Embryonic facial prominence (tissue), 1 donor: ENCODE data around the gene AHDC1.

Experiments used
- DNase-seq: peaks from one replicate; pipeline ENCODE4 v3.0.0-alpha.2; 2016; ENCODE audit errors: extremely low spot score

The AHDC1 gene

DNA sequence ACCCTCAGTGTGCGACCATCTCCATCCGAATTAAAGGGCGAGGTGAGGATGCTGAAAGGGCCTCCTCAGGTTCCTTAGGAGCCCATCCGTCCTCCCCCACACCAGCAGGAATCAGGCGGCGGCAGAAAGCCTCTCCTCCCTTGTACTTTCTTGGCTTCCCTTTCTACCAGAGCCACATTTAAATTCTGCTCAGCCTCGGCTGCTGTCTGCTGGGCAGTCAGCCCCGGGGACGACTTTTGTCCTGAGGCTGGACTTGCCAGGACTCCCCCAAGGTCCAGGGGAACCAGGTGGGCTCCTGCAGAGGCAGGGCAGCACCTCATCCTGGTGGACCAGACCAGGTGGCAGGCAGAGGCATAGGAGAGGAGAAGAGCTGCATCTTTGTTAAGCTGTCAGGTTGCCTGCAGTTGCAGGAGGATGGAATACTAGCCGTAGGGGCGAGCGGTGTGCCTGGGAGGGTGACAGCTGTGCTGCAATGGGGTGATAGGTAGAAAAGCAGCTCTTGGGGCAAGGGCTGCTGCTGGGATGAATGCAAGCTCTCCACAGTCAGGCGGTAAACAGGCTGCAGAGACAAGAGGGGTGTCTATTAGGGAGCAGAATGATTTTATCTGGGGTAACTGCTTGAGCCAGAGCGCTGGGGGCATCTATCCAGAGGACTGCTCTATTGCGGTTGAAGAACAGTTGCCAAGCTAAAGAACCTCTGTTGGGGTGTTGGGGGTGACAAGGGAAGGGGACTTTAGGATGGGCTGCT lies 67.8 kb downstream of the AHDC1 start:
- no peak for DNase-seq

DNA sequence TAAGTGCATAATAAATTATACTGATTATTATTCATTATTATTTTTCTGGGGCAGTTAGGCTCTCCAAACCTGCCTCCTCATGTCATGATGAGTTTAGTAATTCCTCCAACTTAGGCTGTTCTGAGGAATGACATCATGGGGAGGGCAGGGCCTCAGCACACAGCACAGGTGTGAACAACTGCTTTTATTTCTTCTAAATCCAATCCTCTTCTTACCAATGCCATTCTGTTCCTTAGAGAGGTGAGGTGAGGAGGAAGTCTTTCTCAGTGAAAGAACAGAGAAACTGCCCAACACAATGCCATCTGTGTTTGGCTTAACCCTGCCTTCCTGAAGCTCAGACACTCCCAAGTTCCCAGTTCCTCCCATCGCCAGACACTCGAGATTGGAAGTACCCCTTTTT lies 68.6 kb downstream of the AHDC1 start:
- DNase-seq: no peak

DNA sequence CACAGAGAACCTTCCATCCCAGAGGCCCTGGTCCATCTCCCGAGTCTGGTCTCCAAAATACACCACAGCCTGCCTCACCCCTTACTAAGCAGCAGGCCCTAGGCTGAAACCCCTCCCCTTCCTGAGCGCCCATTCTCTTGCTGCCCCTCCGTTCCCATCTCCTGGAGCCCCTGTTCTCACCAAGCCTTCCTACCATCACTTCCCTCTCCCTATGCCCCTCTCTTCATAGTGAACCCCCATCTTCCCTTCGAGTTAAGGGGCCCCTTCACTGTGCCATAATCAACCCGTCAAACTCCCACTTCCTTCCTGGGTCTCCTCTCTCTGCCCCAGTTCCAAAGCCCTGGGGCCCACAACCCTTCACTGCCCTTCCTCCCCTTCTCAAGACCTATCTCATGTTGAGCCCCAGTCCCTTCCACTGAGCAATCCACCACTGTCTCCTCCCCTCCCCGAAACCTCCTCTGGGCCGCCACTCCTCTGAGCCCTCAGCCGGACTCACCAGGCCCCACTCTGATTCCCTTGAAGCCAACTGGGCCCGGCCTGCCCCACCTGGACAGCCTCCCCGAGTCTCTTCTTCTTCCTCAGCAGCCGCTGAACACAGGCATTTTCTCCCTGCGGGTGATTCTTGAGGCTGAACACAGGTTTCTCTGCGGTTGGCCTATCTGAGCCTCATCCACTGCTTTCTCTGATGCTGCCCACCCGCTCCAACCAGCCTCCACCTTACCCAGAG lies 71.8 kb downstream of the AHDC1 start:
- DNase-seq: no peak

DNA sequence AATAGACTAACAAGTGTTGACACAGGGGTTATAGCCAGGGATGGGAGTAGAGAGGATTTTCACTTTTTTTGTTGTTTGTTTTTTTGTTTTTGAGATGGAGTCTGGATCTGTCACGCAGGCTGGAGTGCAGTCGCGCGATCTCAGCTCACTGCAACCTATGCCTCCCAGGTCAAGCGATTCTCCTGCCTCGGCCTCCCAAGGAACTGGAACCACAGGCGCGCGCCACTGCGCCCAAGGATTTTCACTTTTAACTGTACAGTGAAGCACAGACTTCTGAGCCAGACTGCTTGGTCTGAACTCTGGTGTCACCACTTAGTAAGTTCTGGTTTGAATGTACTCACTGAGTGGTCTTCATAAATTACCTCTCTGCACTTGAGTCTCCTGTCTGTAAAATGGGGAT lies 73.8 kb downstream of the AHDC1 start:
- no peak for DNase-seq

DNA sequence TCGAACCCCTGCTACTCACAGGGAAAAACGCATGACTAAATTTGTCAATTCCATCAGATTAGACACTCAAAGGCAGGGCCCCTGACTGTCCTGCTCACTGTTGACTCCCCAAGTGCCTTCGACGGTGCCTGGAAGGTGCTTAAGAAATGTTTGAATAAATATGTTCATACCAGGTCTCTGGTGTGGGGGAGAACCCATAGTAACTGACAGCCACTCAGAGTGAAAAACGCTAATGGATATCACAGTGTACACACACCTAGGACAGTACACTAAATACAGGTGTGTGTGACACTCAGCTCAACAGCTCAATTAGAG lies 74.3 kb downstream of the AHDC1 start:
- DNase-seq: no peak

DNA sequence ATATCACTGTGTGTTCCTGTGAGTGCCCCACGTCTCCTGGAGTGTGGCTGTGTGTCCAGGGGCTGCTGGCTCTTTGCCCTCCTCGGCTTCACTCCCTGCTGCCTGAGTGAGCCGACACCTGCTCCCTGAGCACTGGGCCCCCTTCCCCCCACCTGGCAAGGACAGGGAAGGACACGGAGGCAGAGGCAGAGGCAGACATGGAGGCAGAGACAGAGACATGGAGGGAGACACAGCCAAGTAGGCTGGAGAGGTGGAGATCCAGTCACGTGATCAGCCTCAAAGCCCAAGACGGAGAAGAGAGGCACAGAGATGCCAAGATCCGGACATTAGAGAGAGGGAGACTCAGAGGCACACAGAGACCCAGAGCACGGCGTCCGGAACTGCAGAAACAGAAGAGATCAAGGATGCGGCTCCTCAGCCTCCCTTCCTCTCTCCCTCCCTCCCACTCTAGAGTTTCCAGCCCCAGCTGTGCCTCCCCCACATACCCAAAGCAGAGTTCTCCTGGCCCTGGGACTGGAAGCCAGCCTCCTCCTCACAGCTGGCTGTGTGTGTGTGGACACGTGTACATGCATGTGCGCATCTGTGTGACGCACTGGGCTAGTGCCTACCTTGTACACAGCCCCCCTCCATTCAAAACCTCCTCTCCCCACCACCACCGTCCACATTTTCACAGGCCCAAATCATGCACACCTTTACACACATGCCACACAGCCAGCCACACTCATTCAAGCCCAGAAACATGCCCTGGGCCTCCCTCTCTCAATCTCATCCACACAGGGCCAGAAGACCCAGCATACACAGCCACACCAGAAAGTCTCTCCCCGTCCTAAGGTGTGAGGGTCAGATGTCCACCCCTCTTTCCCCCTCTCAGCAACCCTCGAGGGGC lies 74.9 kb downstream of the AHDC1 start:
- no peak for DNase-seq

DNA sequence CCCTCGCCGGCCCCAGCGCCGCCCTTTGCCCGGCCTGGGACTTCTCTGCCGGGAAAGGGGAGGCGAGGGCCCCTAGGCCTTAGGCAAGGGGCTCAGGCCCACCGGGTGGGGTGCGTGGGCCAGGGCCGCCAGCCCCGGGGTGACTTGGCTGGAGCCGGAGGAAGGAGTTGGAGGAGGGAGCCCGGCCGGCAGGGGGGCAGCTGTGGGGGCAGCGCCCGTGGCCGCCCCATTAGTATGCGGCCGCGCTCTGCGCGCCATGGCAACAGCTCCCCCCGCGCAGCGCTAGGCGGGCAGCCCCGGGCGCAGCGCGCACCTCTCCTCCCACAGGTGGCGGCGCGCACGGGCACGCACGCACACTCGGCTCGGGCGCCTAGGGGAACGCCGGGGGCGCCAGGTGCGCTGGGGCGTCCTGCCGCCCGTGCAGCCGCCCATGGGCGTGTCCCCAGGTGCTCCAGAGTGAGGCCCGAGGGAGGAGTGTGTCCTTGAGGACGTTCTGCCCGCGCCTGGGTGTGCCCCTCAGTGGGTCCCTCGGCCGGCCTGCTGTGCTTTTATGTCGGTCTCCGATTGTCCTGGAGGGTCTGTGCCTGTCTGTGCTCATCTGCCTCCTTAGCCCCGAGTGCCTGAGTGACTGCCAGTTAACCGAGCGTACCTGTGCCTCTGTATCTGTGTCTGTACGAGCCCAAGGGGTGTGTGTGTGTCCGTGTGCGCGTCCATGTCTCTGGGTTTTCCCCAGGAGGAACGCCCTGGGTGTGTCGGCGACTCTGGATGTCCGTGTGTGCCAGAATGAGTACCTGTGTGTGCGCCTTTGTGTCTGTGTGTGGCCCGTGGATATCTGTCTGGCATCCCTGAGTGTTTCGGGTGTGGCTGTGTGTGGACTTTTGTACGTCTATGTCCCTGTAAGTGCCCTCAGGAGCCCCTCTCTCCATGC lies 75.8 kb downstream of the AHDC1 start:
- DNase-seq: no peak

DNA sequence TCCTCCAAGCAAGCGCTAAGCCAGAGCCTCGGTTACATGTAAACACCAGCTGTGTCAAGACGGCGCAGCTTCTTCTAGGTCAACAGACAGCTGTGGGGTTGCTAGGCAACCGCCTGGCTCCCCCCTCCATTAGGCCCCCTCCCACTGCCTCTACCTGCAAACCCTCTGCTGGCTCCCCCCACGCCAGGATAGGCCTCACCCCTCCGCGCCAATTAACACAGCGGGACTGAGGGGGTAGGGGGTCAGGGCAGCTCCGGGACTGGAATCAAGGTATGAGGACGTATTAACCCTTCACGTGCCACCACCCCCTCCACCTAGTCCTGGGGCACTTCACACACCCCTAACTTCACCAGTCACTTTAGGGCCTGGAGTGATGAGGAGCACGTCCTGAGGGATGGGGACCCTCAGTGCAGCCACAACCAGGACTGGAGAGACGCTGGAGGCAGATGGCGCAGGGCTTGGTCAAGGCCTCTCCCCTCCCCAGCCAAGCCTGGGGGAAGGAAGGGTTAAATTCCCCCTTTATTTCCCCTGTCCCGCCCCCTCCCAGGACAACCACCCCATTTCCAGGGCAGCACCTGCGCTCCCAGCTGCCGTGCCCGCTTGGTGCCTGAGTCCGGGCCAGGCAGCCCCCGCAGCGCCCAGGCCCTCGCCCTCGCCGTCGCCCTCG lies 76.6 kb downstream of the AHDC1 start:
- DNase-seq: peak; percentile 73

DNA sequence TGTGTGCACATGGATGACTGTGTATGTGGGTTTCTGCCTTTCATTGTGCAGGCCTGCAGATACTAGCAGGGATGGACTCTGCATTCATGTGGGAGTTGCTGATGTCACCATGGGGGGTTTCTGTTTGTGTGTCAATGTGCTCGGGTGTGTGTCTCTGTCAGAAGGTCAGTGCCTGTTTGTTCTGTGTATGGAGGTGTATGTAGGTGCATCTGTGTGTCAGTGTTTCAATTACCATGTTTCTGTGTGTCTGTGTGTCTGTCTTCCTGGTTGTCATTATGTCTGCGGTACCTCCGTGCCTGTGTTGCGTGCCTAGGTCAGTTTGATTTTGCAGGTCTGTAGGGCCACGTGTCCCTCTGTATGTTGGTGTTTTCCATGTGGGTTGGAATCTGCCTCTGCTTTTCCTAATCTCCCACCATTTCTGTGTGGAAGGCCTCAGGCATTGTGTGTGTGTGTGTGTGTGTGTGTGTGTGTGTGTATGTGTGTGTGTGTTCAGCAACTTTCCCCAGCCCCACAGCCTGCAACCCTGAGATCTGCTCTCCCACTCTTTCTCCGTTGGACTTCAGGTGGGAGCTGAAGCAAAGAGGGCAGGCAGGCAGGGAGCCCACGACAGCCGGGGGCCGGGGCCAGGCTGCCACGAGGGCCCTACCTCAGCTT lies 77.2 kb downstream of the AHDC1 start:
- DNase-seq: no peak

DNA sequence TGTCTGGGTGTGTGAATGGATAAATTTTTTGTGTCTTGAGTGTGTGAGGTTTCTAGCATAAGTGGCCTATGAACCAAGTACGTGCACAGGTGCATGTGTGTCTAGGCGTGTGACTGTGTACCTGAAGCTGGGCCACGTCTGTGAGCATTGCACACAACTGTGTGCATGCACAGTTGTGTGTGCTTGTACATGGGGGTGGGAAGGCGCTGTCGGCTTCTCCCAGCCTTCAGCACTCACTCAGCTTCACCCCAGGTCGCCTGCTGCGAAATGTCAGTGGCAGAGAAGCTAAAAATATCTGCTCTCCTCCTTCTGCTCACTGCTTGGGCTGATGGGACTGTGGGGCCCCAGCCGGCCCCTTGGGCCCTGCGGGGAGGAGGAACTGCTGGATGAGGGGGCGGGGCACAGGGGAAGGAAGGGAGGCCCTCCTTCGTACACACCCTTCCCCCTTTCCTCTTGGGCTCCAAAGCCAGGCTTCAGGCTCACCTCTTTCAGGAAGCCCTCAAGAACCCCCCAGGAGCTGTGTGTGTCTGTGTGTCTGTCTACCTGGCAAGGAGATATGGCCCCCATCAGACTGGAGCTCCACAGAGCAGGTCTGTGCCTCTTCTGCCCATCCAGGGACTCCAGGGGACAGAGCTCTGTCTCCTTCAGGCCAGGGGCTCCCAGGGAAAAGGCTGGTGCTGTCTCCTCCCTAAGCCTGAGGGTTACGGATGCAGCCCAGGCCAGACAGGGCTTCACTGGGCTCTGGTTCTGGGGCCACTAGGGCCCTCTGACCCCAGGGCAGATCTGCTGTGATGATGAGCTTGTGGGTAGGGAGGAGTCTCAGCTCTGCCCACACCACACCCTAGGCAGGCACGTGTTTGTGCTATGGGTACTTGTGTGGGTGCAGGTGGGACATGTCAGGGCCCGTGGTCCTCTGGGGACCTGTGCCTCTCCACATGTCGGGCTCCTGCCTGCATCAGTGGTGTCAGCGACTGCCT lies 78.4 kb downstream of the AHDC1 start:
- no peak for DNase-seq

DNA sequence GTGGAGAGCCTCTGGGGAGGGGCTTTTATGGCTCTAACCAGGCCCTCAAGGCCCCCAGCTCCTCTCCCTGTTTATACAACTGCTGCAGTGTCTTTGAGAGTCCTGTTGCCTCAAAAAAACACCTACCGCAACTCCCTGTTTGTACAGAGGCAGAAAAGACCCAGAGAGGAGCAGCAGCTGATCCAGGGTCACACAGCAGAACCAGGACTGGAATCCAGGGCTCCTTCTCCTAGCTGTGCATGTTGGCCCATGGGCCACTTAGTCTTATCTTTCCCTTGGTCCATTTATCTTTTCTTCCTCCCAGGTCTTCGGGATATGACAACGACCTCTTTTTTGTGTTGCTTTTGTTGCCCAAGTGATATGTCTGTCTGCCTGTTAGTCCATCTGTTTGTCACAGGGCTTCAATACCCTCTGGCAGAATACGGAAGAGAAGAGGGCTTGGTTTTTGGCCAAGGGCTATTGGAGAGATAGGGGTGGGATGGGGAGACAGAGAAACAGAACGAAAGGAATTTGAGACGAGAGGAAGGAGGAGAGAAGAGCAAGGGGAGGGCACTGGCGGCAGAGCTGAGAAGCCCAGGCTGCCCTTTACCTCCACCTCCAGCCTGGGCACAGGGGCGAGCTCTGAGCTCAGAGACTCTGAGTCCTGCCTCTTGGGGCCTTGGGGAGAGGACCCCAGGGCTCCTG lies 80.5 kb downstream of the AHDC1 start:
- no peak for DNase-seq

DNA sequence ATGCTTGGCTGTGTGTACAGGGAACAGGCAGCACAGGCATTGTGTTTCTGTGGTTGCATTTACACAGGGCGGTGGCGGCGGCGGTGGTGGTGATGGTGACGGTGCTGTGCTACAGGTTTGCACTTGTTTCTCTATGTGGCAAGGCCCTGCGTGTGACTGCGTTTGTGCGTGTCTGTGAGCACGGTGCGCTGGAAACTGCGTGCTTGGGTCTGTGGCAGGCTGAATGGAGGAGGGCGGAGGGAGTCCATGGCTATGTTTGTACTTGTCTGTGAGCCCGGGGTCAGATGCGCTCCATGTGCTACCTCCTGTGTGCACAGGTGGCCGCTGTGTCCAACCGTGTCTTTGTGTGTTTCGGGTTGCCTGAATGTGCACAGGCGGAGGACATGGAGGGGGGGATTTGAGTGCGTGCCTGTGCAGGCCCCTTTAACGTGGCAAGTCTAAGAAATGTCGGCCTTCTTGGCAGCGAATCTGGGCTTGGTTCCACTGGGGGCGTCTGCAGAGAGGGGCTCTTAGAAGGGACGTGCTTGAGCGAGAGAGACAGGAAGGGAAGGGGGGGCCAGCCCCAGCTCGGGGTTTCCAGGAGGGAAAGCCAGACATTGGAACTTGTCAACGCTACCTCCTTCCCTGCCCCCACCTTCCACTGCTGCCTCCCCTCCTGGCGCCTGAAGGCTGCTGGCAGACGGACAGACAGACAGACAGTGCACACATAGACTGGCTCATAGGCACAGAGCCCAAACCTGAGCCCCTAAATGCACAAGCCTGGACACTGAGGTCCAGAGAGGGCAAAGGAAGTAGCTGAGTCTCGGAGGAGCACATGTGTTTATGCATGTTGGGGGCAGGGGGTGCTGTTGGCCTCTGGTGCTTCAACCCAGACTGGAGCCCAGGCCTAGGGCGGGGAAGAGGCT lies 81.3 kb downstream of the AHDC1 start:
- DNase-seq: peak; percentile 82

DNA sequence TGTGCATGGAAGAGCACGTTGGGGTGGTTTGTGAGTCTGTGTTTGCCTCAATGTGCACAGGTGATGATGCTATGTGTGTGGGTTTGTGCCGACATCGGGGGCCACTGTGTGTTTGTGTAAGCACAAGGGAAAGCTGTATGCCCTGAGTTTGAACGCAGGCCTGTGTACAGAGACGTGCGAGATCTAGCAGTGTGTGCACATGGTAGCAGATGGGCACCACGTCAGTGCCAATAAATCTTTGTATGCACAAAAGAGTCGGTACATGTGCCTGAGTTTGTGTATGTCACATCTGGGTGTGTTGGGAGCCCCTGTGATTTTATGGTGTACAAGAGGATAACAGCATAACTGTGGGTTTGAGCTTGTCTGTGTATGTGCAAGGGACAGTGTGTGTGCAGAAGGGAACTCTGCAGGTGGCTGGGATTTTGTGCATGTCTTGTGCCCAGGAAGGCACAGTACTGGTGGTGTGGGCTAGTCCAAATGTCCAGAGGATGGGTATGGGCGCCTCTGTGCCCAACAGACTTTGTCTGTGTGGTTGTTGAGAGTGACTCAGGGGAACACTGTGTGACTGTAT lies 82.0 kb downstream of the AHDC1 start:
- DNase-seq: no peak

DNA sequence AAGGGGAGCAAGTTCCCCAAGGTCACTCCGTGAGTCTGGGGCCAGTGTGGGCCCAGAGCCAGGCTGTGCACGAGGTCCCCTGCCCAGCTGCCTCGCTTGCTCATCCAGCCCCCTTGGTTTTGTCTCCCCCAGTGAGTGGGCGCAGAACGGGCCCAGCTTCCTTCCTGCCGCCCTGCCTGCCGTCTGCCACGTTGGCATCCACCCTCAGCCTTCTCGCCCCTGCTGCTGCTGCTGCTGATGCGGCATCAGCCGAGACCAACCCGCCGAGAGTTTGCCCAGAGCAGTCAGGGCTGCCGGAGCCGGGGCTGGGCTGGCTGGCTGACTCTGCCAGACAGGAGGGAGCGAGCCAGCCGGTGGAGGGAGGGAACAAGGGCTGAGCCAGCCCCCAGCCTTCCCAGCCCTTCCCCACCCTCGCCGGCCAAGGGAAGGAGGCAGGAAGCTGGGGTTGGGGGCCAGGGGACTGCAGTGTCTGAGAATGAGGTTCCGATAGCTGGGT lies 82.6 kb downstream of the AHDC1 start:
- DNase-seq: no peak

DNA sequence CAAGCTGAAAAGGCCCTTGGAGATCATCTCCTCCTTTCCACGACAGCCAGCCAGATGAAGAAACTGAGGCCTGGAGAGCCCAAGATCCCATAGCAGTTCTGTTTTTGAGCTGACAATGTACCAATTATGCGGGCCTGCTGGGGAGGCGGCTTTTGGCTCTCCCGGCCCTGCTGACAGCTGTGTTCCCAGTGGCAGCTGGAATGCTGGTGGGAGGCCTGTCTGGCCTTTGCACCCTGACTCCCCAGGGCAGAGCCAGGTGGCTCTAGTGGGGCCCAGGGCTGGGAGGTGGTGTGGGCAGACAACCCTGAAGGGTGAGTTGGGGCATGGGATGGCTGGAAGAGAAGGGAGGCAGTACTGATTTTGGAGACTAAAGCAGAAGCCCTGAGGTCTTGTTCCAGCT lies 83.3 kb downstream of the AHDC1 start:
- DNase-seq: no peak

DNA sequence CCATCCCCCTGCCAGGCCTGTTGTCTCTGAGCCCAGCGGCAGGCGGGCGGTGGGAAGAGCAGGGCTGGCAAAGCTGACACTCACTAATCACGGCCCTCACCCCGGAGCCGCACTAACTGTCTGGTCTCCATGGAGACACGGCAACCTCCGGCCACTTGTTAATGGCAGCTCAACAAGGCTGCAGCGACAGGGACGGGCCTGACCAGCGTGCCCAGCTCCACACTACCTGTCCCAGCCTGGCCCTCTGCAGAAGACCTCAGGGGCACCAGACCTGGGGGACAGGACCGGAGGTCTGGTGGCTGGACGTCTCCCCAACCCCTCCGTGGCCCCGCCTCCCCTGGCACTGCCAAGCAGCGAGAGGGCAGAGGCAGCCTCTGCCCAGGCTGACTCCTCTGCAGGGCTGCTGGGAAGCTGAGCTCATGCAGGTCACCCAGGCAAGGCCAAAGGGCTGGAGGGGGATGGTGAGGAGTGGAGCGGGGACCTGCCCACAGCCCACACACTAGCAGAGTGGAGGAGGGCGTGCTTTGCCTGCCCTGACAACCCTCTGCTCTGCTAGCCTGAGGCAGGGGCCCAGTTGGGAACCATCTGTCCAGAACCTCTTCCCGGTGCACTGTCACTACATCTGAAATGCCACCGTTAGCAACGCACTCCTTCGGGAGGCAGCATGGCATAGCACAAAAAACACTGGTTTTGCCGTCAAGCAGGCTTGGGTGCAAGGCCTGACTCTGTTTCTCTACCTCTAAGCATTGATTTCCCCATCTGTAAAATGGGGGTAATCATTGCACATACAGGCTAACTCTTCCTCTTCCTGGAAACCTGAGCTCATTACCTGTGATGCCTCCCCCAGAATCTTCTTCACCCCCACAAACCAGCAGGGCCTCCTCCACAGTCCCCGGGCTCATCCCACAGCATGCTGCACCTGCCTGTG lies 84.3 kb downstream of the AHDC1 start:
- no peak for DNase-seq
